ENCODE results near the gene HDAC7. TPM values are rescaled to one million over a fixed set of nuclear protein-coding genes. Genes with fewer than 3 reads are reported as not detected.

Gene HDAC7
- total RNA-seq, 2 donors from 2014 or later, result 39.5 to 67.7 TPM

DNA sequence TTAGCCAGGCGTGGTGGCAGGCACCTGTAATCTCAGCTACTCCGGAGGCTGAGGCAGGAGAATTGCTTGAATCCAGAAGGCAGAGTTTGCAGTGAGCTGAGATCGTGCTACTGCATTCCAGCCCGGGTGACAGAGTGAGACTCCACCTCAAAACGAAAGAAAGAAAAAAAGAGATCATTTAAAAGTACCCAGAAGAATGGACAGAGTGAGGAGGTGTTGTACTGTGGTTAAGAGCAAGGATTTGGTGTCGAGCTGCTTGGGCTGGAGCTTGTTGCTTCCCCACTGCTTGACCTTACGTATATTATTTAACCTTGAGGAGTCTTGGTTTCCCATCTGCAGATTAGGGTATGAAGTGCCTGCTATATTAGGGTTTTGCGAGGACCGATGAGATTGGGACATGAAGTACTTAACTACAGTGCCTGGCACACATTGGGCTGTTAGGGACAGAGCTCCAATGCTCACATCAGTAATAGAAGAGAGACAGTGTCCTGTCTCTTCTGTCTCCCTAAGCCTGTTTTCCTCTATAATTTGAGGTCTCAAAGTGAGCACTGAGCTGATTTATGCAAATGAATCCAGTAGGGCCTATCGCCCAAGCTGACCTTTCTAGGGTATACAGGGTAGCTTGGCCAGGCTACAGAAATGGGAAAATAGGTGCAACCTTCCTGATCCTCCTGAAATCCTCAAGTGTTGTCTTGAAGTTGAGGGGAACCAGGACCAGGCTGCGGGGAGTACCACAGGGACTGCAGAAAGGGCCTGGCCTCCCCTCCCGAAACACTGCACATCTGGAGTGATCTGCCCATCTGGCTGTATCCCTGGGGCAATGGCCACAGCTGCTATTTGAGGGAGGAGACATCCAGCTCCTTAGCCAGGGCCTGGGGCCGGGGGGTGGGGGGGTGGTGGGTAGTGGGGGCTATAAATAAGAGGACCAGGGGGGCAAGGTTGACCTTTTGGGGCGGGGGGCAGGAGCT lies 8.6 kb upstream of the HDAC7 start:
- intact Hi-C loops (cut with DNase I), result no loop called here
- TF ChIP-seq POLR2AphosphoS5 (IDR thresholded peaks at IDR 0.05) (no peak), POLR2A (IDR thresholded peaks at IDR 0.05) (no peak)
- TF ChIP-seq, protein P1, sequence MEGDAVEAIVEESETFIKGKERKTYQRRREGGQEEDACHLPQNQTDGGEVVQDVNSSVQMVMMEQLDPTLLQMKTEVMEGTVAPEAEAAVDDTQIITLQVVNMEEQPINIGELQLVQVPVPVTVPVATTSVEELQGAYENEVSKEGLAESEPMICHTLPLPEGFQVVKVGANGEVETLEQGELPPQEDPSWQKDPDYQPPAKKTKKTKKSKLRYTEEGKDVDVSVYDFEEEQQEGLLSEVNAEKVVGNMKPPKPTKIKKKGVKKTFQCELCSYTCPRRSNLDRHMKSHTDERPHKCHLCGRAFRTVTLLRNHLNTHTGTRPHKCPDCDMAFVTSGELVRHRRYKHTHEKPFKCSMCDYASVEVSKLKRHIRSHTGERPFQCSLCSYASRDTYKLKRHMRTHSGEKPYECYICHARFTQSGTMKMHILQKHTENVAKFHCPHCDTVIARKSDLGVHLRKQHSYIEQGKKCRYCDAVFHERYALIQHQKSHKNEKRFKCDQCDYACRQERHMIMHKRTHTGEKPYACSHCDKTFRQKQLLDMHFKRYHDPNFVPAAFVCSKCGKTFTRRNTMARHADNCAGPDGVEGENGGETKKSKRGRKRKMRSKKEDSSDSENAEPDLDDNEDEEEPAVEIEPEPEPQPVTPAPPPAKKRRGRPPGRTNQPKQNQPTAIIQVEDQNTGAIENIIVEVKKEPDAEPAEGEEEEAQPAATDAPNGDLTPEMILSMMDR (IDR thresholded peaks at IDR 0.05), result no peak
- H3K27me3 ChIP-seq (replicated peaks; ENCODE audit: insufficient read depth), result no peaks in the 10 kb centered on the region
- no peak for DNase-seq (ENCODE audit: low spot score)
- H3K4me1 ChIP-seq (replicated peaks), result peaks cover 3% of the 10 kb centered on the region
- 53% methylated on average over 14 of the region's 14 CpGs for WGBS
- H3K4me3 ChIP-seq, result no peak overlapping the region
- no peaks in the 10 kb centered on the region for H3K9me3 ChIP-seq
- no peaks in the 10 kb centered on the region for H3K36me3 ChIP-seq
- peak overlapping the region; percentile 58 to 66 for H3K27ac ChIP-seq

DNA sequence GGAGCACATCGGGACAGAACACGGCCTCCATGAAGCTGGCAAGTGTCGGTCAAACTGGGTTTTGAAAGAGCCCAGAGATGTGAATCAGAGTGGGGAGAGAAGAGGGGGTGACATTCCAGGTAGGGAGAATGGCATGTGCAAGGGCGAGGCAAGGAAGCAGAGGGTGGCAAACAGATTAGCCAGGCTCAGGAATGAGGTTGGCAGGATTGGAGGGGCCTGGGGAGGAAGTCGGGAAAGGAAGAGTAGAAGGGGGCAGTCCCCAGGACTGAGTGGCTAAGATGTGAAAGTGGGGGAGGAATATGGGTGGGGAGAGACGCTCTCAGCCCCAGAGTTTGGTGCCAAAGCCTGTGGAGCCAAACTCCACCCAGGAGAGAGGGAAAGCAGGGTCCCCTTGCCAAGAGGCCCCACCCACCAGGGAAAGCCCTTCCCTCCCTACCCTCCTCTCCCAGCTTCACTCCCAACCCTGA lies 5.5 kb upstream of the HDAC7 start:
- 37% methylated on average over 6 of the region's 6 CpGs for WGBS
- Histone ChIP-seq H3K36me3 (no peaks in the 10 kb centered on the region), H3K27ac (peak overlapping the region; percentile 13 to 43), H3K4me1 (replicated peaks) (peaks cover 10% of the 10 kb centered on the region), H3K4me3 (no peak overlapping the region), H3K27me3 (replicated peaks; ENCODE audit: insufficient read depth) (no peaks in the 10 kb centered on the region), H3K9me3 (no peaks in the 10 kb centered on the region)
- DNase-seq (ENCODE audit: low spot score), result peak; percentile 70
- intact Hi-C loops (cut with DNase I), result no loop called here
- TF ChIP-seq POLR2AphosphoS5 (IDR thresholded peaks at IDR 0.05), result peak; percentile 68
- no peak for TF ChIP-seq POLR2A (IDR thresholded peaks at IDR 0.05)
- TF ChIP-seq, protein P1 (IDR thresholded peaks at IDR 0.05), result no peak

DNA sequence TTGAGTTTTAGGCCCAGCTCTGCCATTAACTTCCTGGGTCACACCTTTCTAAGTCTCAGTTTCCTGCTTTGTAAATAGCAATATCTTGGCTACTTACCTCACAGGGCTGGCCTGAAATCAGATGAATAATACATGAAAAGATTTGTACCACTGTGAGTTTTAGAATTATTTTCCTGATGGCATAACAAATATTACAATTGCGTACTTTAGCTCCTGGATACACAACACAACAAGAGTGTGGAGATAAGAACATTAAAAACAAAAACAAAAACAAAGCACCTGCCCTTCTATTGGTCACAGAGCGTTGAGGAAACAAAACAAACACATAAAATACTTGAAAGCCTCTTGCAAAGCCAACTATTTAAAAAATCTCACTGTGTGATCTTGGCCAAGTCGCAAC lies 4.9 kb upstream of the HDAC7 start:
- H3K9me3 ChIP-seq, result no peaks in the 10 kb centered on the region
- H3K27me3 ChIP-seq (replicated peaks; ENCODE audit: insufficient read depth), result no peaks in the 10 kb centered on the region
- H3K27ac ChIP-seq, result peak overlapping the region; percentile 13 to 26
- H3K4me1 ChIP-seq (replicated peaks), result peaks cover 10% of the 10 kb centered on the region
- TF ChIP-seq, protein P1 (IDR thresholded peaks at IDR 0.05), result no peak
- TF ChIP-seq POLR2AphosphoS5 (IDR thresholded peaks at IDR 0.05), result no peak
- TF ChIP-seq POLR2A (IDR thresholded peaks at IDR 0.05), result no peak
- no peak overlapping the region for H3K4me3 ChIP-seq
- WGBS, result 51% methylated on average over 3 of the region's 3 CpGs
- H3K36me3 ChIP-seq, result no peaks in the 10 kb centered on the region
- DNase-seq (ENCODE audit: low spot score), result no peak
- intact Hi-C loops (cut with DNase I), result no loop called here

DNA sequence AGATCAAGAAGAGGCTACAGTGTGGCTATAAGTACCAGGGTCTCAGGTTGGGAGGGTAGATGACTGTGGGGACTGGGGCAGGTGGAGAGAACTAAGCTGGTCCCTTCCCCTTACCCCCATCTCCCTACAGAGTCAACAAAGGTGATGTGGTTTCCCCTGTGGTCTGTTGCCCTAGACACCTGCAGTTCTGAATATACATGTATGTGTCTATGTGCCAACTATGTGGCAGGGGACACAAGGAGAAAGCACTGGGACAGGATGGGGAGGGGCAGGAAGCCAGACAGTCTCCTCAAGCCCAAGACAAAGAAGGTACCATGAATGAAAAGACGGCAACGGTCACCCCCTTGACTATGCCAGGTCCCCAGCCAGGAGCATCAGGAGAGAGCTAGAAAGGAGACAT lies 4.5 kb upstream of the HDAC7 start:
- Histone ChIP-seq H3K27ac (peak overlapping the region; percentile 13 to 26), H3K36me3 (no peaks in the 10 kb centered on the region), H3K27me3 (replicated peaks; ENCODE audit: insufficient read depth) (no peaks in the 10 kb centered on the region), H3K4me3 (no peak overlapping the region), H3K4me1 (replicated peaks) (peaks cover 7% of the 10 kb centered on the region), H3K9me3 (no peaks in the 10 kb centered on the region)
- WGBS, result 70% methylated on average over 2 of the region's 2 CpGs
- TF ChIP-seq, protein P1 (IDR thresholded peaks at IDR 0.05), result no peak
- no peak for TF ChIP-seq POLR2A (IDR thresholded peaks at IDR 0.05)
- TF ChIP-seq POLR2AphosphoS5 (IDR thresholded peaks at IDR 0.05), result no peak
- intact Hi-C loops (cut with DNase I), result no loop called here
- no peak for DNase-seq (ENCODE audit: low spot score)

All from prostate gland (tissue), 2 donors.